ENCODE data around the gene PSMB5.

Gene PSMB5

GRCh38 chr14:22985894-22986507 is 48.7 kb downstream of the PSMB5 start:
- no peak for DNase-seq

- DNase-seq = no peak
These were observed 49.6 kb downstream of the PSMB5 start for GRCh38 chr14:22984959-22985658.

GRCh38 chr14:22982477-22983245 is 52.0 kb downstream of the PSMB5 start, which contains the start of gene AJUBA:
Gene AJUBA, minus strand, starts transcription at chr14:22982551. Its CDS starts 285 bp downstream, at chr14:22982266.
- DNase-seq = peak; percentile 79

GRCh38 chr14:22981876-22982476 is 52.7 kb downstream of the PSMB5 start:
- no peak for DNase-seq

GRCh38 chr14:22981090-22981875 is 53.4 kb downstream of the PSMB5 start:
- DNase-seq = peak; percentile 28

GRCh38 chr14:22980672-22981089 is 54.0 kb downstream of the PSMB5 start:
- DNase-seq = peak; percentile 57

- no peak for DNase-seq
These were observed 54.8 kb downstream of the PSMB5 start for GRCh38 chr14:22979748-22980392.

- DNase-seq = no peak
These were observed 55.6 kb downstream of the PSMB5 start for GRCh38 chr14:22978981-22979671.

- no peak for DNase-seq
These were observed 56.2 kb downstream of the PSMB5 start for GRCh38 chr14:22978487-22978837.

- no peak for DNase-seq
These were observed 56.8 kb downstream of the PSMB5 start for GRCh38 chr14:22977684-22978486.

GRCh38 chr14:22977434-22977683 is 57.3 kb downstream of the PSMB5 start:
- no peak for DNase-seq

- no peak for DNase-seq
These were observed 57.9 kb downstream of the PSMB5 start for GRCh38 chr14:22976620-22977433.

Measured in CD4-positive, alpha-beta T cell treated with Interleukin-6 for 4 hours (primary cell).